WTC11 (cell line): ENCODE measurements around the gene MOSMO. TPM values are rescaled to one million over a fixed set of nuclear protein-coding genes. Genes with fewer than 3 reads are reported as not detected.

Experiments used
- ATAC-seq: fragments of 200-7000 bp; cut with Tn5 transposase; 2 replicates; pipeline ENCODE4 v1.10.0; 2021; ENCODE audit warnings: mild to moderate bottlenecking, moderate library complexity
- CTCF ChIA-PET: fragments of 300-600 bp; sonication (Branson Sonifier 250); formaldehyde crosslinking; loops from one replicate; lab custom pipeline; 2021; ENCODE audit warnings: antibody characterized with exemption; lab: Charles Lee
- POLR2A ChIA-PET: fragments of 350-600 bp; sonication (Branson Sonifier 250); formaldehyde crosslinking; loops from one replicate; lab custom pipeline; 2021; ENCODE audit warnings: antibody characterized with exemption; lab: Charles Lee
- DNase-seq: peaks from one replicate; pipeline ENCODE4 v3.0.0; 2021; ENCODE audit warnings: low spot score
- H3K27ac Mint-ChIP-seq: 2 replicates; pipeline ENCODE4 v1.8.0; 2021; ENCODE audit warnings: mixed read lengths
- H3K27me3 Mint-ChIP-seq: 2 replicates; pipeline ENCODE4 v1.8.0; 2021; ENCODE audit warnings: low read depth, mild to moderate bottlenecking, moderate library complexity, mixed read lengths
- H3K36me3 Mint-ChIP-seq: 2 replicates; pipeline ENCODE4 v1.8.0; 2021; ENCODE audit warnings: mixed read lengths
- H3K4me1 Mint-ChIP-seq: 2 replicates; pipeline ENCODE4 v1.8.0; 2022; ENCODE audit warnings: mixed read lengths
- H3K4me3 Mint-ChIP-seq: 2 replicates; pipeline ENCODE4 v1.8.0; 2021; ENCODE audit warnings: mild to moderate bottlenecking, moderate library complexity, mixed read lengths
- H3K9me3 Mint-ChIP-seq: 2 replicates; pipeline ENCODE4 v1.8.0; 2021; ENCODE audit warnings: mixed read lengths
- ARID4B ChIP-seq: sonication (generic); formaldehyde crosslinking; IDR thresholded peaks from 2 replicates; pipeline ENCODE4 v1.8.0; 2023; ENCODE audit warnings: missing genetic modification reagents, mild to moderate bottlenecking, borderline replicate concordance
- ATF6 ChIP-seq: sonication (generic); formaldehyde crosslinking; IDR thresholded peaks from 2 replicates; pipeline ENCODE4 v1.8.1; 2023; ENCODE audit warnings: mild to moderate bottlenecking, missing genetic modification reagents
- CREM ChIP-seq: sonication (generic); formaldehyde crosslinking; IDR thresholded peaks from 2 replicates; pipeline ENCODE4 v1.8.1; 2022; ENCODE audit warnings: mild to moderate bottlenecking, missing genetic modification reagents, moderate library complexity
- ETV6 ChIP-seq: sonication (generic); formaldehyde crosslinking; IDR thresholded peaks from 2 replicates; pipeline ENCODE4 v1.8.1; 2022; ENCODE audit warnings: mild to moderate bottlenecking, missing genetic modification reagents
- IRF1 ChIP-seq: sonication (generic); formaldehyde crosslinking; IDR thresholded peaks from 2 replicates; pipeline ENCODE4 v1.8.0; 2023; ENCODE audit warnings: missing genetic modification reagents
- NR2C2 ChIP-seq: sonication (generic); formaldehyde crosslinking; IDR thresholded peaks from 2 replicates; pipeline ENCODE4 v1.8.0; 2022; ENCODE audit warnings: mild to moderate bottlenecking, missing genetic modification reagents
- PRDM15 ChIP-seq: sonication (generic); formaldehyde crosslinking; IDR thresholded peaks from 2 replicates; pipeline ENCODE4 v1.8.0; 2022; ENCODE audit warnings: missing genetic modification reagents
- SOX15 ChIP-seq: fragments of 250-450 bp; sonication (Bioruptor Pico); IDR thresholded peaks from 2 replicates; pipeline ENCODE4 v1.9.0; 2021; ENCODE audit warnings: mild to moderate bottlenecking
- SP1 ChIP-seq: sonication (generic); formaldehyde crosslinking; conservative IDR thresholded peaks from 2 replicates; pipeline ENCODE4 v1.8.1; 2022; ENCODE audit warnings: missing genetic modification reagents
- ZNF317 ChIP-seq: sonication (generic); formaldehyde crosslinking; IDR thresholded peaks from 2 replicates; pipeline ENCODE4 v1.8.1; 2023; ENCODE audit warnings: low read depth, mild to moderate bottlenecking, moderate library complexity, missing genetic modification reagents, borderline replicate concordance
- ZNF416 ChIP-seq: fragments of 250-450 bp; sonication (Bioruptor Pico); IDR thresholded peaks from 2 replicates; pipeline ENCODE4 v1.9.0; 2021; ENCODE audit warnings: mild to moderate bottlenecking, inconsistent platforms
- ZNF423 ChIP-seq: fragments of 250-450 bp; sonication (Bioruptor Pico); IDR thresholded peaks from 2 replicates; pipeline ENCODE4 v2.1.2; 2022; ENCODE audit warnings: mild to moderate bottlenecking, moderate library complexity
- total RNA-seq: library from RNA; stranded (reverse); gene quantifications from 3 replicates; pipeline ENCODE4 v1.2.3, GENCODE V29; 2021

The MOSMO gene
- total RNA-seq, 1 experiment from 2014 or later = 10.7 TPM

- TF ChIP-seq ATF6 (CRISPR knock-in tag) = no peak
- no peak for TF ChIP-seq ARID4B (CRISPR knock-in tag)
Observed at GRCh38 chr16:22006636-22007035, 1.3 kb upstream of the MOSMO start (continued).

- no peaks in the 10 kb centered on the region for H3K36me3 Mint-ChIP-seq
- CTCF ChIA-PET = interaction anchor here (0.6 to 7.5 kb wide), 15 partner anchors 9 to 182 kb away, joined by 3 to 140 read pairs (median 6); partner anchors contain the start of gene VWA3A
- H3K27ac Mint-ChIP-seq = peak overlapping the region; percentile 21; the same call in 1 of the 2 replicates
- no peak for DNase-seq
- peaks cover 12% of the 10 kb centered on the region for H3K4me1 Mint-ChIP-seq
- TF ChIP-seq SOX15 (CRISPR knock-in tag) (no peak), ZNF423 (CRISPR knock-in tag) (no peak), NR2C2 (CRISPR knock-in tag) (no peak), ETV6 (CRISPR knock-in tag) (no peak; the same call in 1 of the 2 replicates), CREM (CRISPR knock-in tag) (no peak), ZNF416 (no peak)
- POLR2A ChIA-PET = interaction anchor here (0.6 to 1.2 kb wide), 3 partner anchors 25 to 182 kb away, joined by 4 to 5 read pairs (median 5); no protein-coding TSS in a partner anchor
- peak overlapping the region; percentile 84 for H3K4me3 Mint-ChIP-seq
- H3K9me3 Mint-ChIP-seq = no peaks in the 10 kb centered on the region
- peaks cover 13% of the 10 kb centered on the region for H3K27me3 Mint-ChIP-seq
- ATAC-seq = no peak
Observed at GRCh38 chr16:22007159-22007508, 777 bp upstream of the MOSMO start.

- peaks cover 13% of the 10 kb centered on the region for H3K27me3 Mint-ChIP-seq
- peaks cover 12% of the 10 kb centered on the region for H3K4me1 Mint-ChIP-seq
- H3K9me3 Mint-ChIP-seq = no peaks in the 10 kb centered on the region
- no peaks in the 10 kb centered on the region for H3K36me3 Mint-ChIP-seq
- ATAC-seq (peak; percentile 34), DNase-seq (peak; percentile 52)
- TF ChIP-seq ZNF317 = no peak
- TF ChIP-seq SP1 (CRISPR knock-in tag) = 0 out of 2 replicates have a peak, but pooled peaks have one; percentile 3
- TF ChIP-seq PRDM15 (CRISPR knock-in tag) = peak; percentile 50; the same call in 1 of the 2 replicates
- no peak for TF ChIP-seq IRF1 (CRISPR knock-in tag)
- ChIA-PET CTCF (interaction anchor here (0.6 to 7.5 kb wide), 21 partner anchors 8 to 351 kb away, joined by 3 to 140 read pairs (median 6); partner anchors contain the start of gene VWA3A), POLR2A (interaction anchor here (0.5 to 1.2 kb wide), 5 partner anchors 18 to 180 kb away, joined by 3 to 5 read pairs (median 3); no protein-coding TSS in a partner anchor)
- no peak overlapping the region for H3K27ac Mint-ChIP-seq
- peak overlapping the region; percentile 90 for H3K4me3 Mint-ChIP-seq
Observed at GRCh38 chr16:22008215-22009059, 526 bp downstream of the MOSMO start.
